Measurements from ENCODE around the gene VGF. TPM values are rescaled to one million over a fixed set of nuclear protein-coding genes. Genes with fewer than 3 reads are reported as not detected.
"Not testable (repeated sequence)": the region's sequence is repeated elsewhere in the genome, so short reads cannot be mapped to it uniquely, and the experiment has no call there.

The VGF gene
- total RNA-seq (2014; rRNA removed; shearing (Covaris generic); ENCODE audit: low replicate concordance) = 0.14 and 0.74 TPM in 2 replicates

- DNase-seq (ENCODE audit: low read depth) = peak; percentile 97
- in situ Hi-C loops (cut with HindIII; ENCODE audit: low pct_unique_long_range_greater_than_20kb, low sequenced_read_pairs) = no loop called here
Measured at GRCh38 chr7:101165075-101165957, at the start of gene VGF. TSS of gene VGF (minus strand) at chr7:101165569. CDS start at chr7:101164843, 726 bp downstream.

- DNase-seq (ENCODE audit: low read depth) = no peak
- in situ Hi-C loops (cut with HindIII; ENCODE audit: low pct_unique_long_range_greater_than_20kb, low sequenced_read_pairs) = no loop called here
Measured at GRCh38 chr7:101212014-101212413, 46.6 kb upstream of the VGF start.

- DNase-seq (ENCODE audit: low read depth) = no peak
- in situ Hi-C loops (cut with HindIII; ENCODE audit: low pct_unique_long_range_greater_than_20kb, low sequenced_read_pairs) = no loop called here
Measured at GRCh38 chr7:101211501-101211900, 46.1 kb upstream of the VGF start.

GRCh38 chr7:101210143-101210542 lies 44.8 kb upstream of the VGF start:
- no peak for DNase-seq (ENCODE audit: low read depth)
- in situ Hi-C loops (cut with HindIII; ENCODE audit: low pct_unique_long_range_greater_than_20kb, low sequenced_read_pairs) = no loop called here

- no peak for DNase-seq (ENCODE audit: low read depth)
- in situ Hi-C loops (cut with HindIII; ENCODE audit: low pct_unique_long_range_greater_than_20kb, low sequenced_read_pairs) = no loop called here
Measured at GRCh38 chr7:101208794-101209193, 43.4 kb upstream of the VGF start.

GRCh38 chr7:101207459-101207858 lies 42.1 kb upstream of the VGF start:
- DNase-seq (ENCODE audit: low read depth) = no peak
- in situ Hi-C loops (cut with HindIII; ENCODE audit: low pct_unique_long_range_greater_than_20kb, low sequenced_read_pairs) = no loop called here

GRCh38 chr7:101206665-101207042 lies 41.3 kb upstream of the VGF start:
- in situ Hi-C loops (cut with HindIII; ENCODE audit: low pct_unique_long_range_greater_than_20kb, low sequenced_read_pairs) = no loop called here
- DNase-seq (ENCODE audit: low read depth) = no peak

GRCh38 chr7:101205901-101206664 lies 40.7 kb upstream of the VGF start:
- in situ Hi-C loops (cut with HindIII; ENCODE audit: low pct_unique_long_range_greater_than_20kb, low sequenced_read_pairs) = no loop called here
- DNase-seq (ENCODE audit: low read depth) = no peak

GRCh38 chr7:101203740-101204738 lies 38.7 kb upstream of the VGF start:
- in situ Hi-C loops (cut with HindIII; ENCODE audit: low pct_unique_long_range_greater_than_20kb, low sequenced_read_pairs); DNase-seq (ENCODE audit: low read depth): not testable (repeated sequence)

GRCh38 chr7:101202603-101202918 lies 37.2 kb upstream of the VGF start:
- in situ Hi-C loops (cut with HindIII; ENCODE audit: low pct_unique_long_range_greater_than_20kb, low sequenced_read_pairs) = no loop called here
- DNase-seq (ENCODE audit: low read depth) = no peak

- in situ Hi-C loops (cut with HindIII; ENCODE audit: low pct_unique_long_range_greater_than_20kb, low sequenced_read_pairs) = no loop called here
- DNase-seq (ENCODE audit: low read depth) = no peak
Measured at GRCh38 chr7:101201695-101202602, 36.6 kb upstream of the VGF start.

- no peak for DNase-seq (ENCODE audit: low read depth)
- in situ Hi-C loops (cut with HindIII; ENCODE audit: low pct_unique_long_range_greater_than_20kb, low sequenced_read_pairs) = no loop called here
Measured at GRCh38 chr7:101200862-101201599, 35.7 kb upstream of the VGF start, which contains the start of gene MOGAT3. TSS of gene MOGAT3 (minus strand) at chr7:101201036. CDS start at chr7:101200854, 182 bp downstream.

- DNase-seq (ENCODE audit: low read depth) = no peak
- in situ Hi-C loops (cut with HindIII; ENCODE audit: low pct_unique_long_range_greater_than_20kb, low sequenced_read_pairs) = no loop called here
Measured at GRCh38 chr7:101200504-101200861, 35.1 kb upstream of the VGF start.

GRCh38 chr7:101199522-101199921 lies 34.2 kb upstream of the VGF start:
- DNase-seq (ENCODE audit: low read depth); in situ Hi-C loops (cut with HindIII; ENCODE audit: low pct_unique_long_range_greater_than_20kb, low sequenced_read_pairs): not testable (repeated sequence)

- in situ Hi-C loops (cut with HindIII; ENCODE audit: low pct_unique_long_range_greater_than_20kb, low sequenced_read_pairs) = no loop called here
- DNase-seq (ENCODE audit: low read depth) = no peak
Measured at GRCh38 chr7:101198476-101198875, 33.1 kb upstream of the VGF start.

- in situ Hi-C loops (cut with HindIII; ENCODE audit: low pct_unique_long_range_greater_than_20kb, low sequenced_read_pairs) = no loop called here
- no peak for DNase-seq (ENCODE audit: low read depth)
Measured at GRCh38 chr7:101197991-101198390, 32.6 kb upstream of the VGF start.

- in situ Hi-C loops (cut with HindIII; ENCODE audit: low pct_unique_long_range_greater_than_20kb, low sequenced_read_pairs) = no loop called here
- no peak for DNase-seq (ENCODE audit: low read depth)
Measured at GRCh38 chr7:101195884-101196283, 30.5 kb upstream of the VGF start.
